ENCODE measurements around the gene LRRC59. TPM values are rescaled to one million over a fixed set of nuclear protein-coding genes. Genes with fewer than 3 reads are reported as not detected.

LRRC59 gene
- total RNA-seq, 4 donors from 2014 or later = 16.5 to 58.0 (median 39.0) TPM

- no peak overlapping the region for H3K4me3 ChIP-seq
- peak; percentile 63 to 70 for DNase-seq (ENCODE audit: low spot score in 2 of 2)
- H3K36me3 ChIP-seq = peaks cover 52% of the 10 kb centered on the region
- H3K4me1 ChIP-seq = peaks cover 17% of the 10 kb centered on the region
- WGBS = 73% methylated on average over 6 of the region's 6 CpGs
- H3K27me3 ChIP-seq = no peaks in the 10 kb centered on the region
- H3K9me3 ChIP-seq = no peaks in the 10 kb centered on the region
- no peak overlapping the region for H3K27ac ChIP-seq
- no peak for TF ChIP-seq CTCF (IDR thresholded peaks at IDR 0.05)
- TF ChIP-seq POLR2A (IDR thresholded peaks at IDR 0.05) = no peak
- no peak for TF ChIP-seq POLR2AphosphoS5 (IDR thresholded peaks at IDR 0.05)
- no peak for TF ChIP-seq EP300 (IDR thresholded peaks at IDR 0.05)
Observed at GRCh38 chr17:50352072-50352692, 45.1 kb downstream of the LRRC59 start.

DNA sequence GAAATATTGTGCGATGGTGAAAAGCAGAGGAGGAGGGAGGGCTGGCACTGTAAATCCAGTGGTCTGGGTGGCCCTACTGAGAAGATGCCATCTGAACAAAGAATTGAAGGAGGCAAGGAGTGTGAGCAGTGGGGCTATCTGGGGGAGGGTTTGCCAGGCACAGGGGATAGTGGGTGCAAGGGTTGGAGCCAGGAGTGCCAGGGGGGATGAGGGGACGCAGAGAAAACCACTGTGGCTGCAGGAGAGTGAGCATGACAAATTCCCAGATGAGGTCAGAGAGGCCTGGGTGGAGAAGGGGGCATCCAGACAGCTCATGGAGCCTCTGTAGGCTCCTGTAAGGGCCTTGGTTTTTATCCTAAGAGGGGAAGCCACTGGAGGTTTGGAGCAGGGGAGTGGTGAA is 46.6 kb downstream of the LRRC59 start:
- no peaks in the 10 kb centered on the region for H3K27me3 ChIP-seq
- H3K9me3 ChIP-seq = no peaks in the 10 kb centered on the region
- 88% methylated on average over 2 of the region's 2 CpGs for WGBS
- H3K27ac ChIP-seq = no peak overlapping the region
- H3K36me3 ChIP-seq = peaks cover 37% of the 10 kb centered on the region
- H3K4me1 ChIP-seq = peaks cover 24% of the 10 kb centered on the region
- no peak overlapping the region for H3K4me3 ChIP-seq
- peak; percentile 35 to 59 for DNase-seq (ENCODE audit: low spot score in 2 of 2)
- TF ChIP-seq POLR2AphosphoS5 (IDR thresholded peaks at IDR 0.05) = no peak
- no peak for TF ChIP-seq POLR2A (IDR thresholded peaks at IDR 0.05)
- no peak for TF ChIP-seq EP300 (IDR thresholded peaks at IDR 0.05)
- no peak for TF ChIP-seq CTCF (IDR thresholded peaks at IDR 0.05)

DNA sequence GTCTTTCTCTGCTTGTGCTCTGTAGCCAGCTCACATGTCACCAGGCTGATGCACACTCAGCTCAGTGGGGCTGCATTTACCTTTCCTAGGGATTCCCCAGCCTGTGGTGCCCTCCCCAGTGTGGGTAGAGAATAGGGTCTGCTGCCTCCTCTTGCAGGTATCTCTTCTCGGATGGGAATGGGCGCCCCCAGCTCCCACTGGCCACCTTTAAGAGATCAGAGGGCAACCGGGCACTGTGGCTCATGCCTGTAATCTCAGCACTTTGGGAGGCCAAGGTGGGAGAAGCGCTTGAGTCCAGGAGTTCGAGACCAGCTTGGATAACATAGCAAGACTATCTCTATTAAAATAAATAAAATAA is 48.1 kb downstream of the LRRC59 start:
- Histone ChIP-seq H3K36me3 (peaks cover 22% of the 10 kb centered on the region), H3K4me3 (no peak overlapping the region), H3K27me3 (no peaks in the 10 kb centered on the region), H3K27ac (no peak overlapping the region), H3K9me3 (no peaks in the 10 kb centered on the region), H3K4me1 (peaks cover 34% of the 10 kb centered on the region)
- WGBS = 94% methylated on average over 5 of the region's 5 CpGs
- DNase-seq (ENCODE audit: low spot score in 2 of 2) = peak in 1 of 2 donors; percentile 56
- TF ChIP-seq POLR2A (IDR thresholded peaks at IDR 0.05) (no peak), POLR2AphosphoS5 (IDR thresholded peaks at IDR 0.05) (no peak), EP300 (IDR thresholded peaks at IDR 0.05) (no peak), CTCF (IDR thresholded peaks at IDR 0.05) (no peak)

GRCh38 chr17:50348522-50349242 is 48.6 kb downstream of the LRRC59 start:
- H3K4me1 ChIP-seq = peaks cover 34% of the 10 kb centered on the region
- no peak overlapping the region for H3K27ac ChIP-seq

More at GRCh38 chr17:50348522-50349242, 48.6 kb downstream of the LRRC59 start:
- TF ChIP-seq POLR2AphosphoS5 (IDR thresholded peaks at IDR 0.05) = no peak
- no peak for TF ChIP-seq EP300 (IDR thresholded peaks at IDR 0.05)
- no peak for TF ChIP-seq POLR2A (IDR thresholded peaks at IDR 0.05)
- TF ChIP-seq CTCF (IDR thresholded peaks at IDR 0.05) = no peak
- peaks cover 17% of the 10 kb centered on the region for H3K36me3 ChIP-seq
- WGBS = 55% methylated on average over 6 of the region's 7 CpGs
- DNase-seq (ENCODE audit: low spot score in 2 of 2) = peak; percentile 56 to 67
- H3K27me3 ChIP-seq = no peaks in the 10 kb centered on the region
- H3K9me3 ChIP-seq = no peaks in the 10 kb centered on the region
- no peak overlapping the region for H3K4me3 ChIP-seq

Data from suprapubic skin (tissue), 4 donors.